MCF 10A (cell line): Measurements from ENCODE around the gene PPP1R37. TPM values are rescaled to one million over a fixed set of nuclear protein-coding genes. Genes with fewer than 3 reads are reported as not detected.

ENCODE experiments used
- BruUV-seq: library from RNA; stranded (reverse); fragments of 400-500 nt; replicated peaks from 2 replicates; lab custom pipeline; 2021; lab: Mats Ljungman, UMichigan
- CTCF ChIA-PET: fragments of 300-600 bp; sonication (Branson Sonifier 250); formaldehyde crosslinking; extraction: SDS; loops from one replicate; lab custom pipeline; 2021; ENCODE audit warnings: antibody characterized with exemption, inconsistent platforms; lab: Yijun Ruan, JAX
- POLR2A ChIA-PET: fragments of 300-600, 350-650 bp; sonication (Branson Sonifier 250); formaldehyde crosslinking; extraction: SDS; loops from one replicate; lab custom pipeline; 2020; ENCODE audit warnings: antibody characterized with exemption, inconsistent platforms; lab: Yijun Ruan, JAX
- DNase-seq: peaks from one replicate; pipeline ENCODE4 v3.0.0-alpha.2; 2018; ENCODE audit not compliant: unreplicated experiment
- H3K27ac Mint-ChIP-seq: one replicate; pipeline ENCODE4 v1.8.0; 2022; ENCODE audit warnings: mild to moderate bottlenecking, low read depth, mixed read lengths; ENCODE audit not compliant: unreplicated experiment
- H3K27me3 Mint-ChIP-seq: one replicate; pipeline ENCODE4 v1.8.0; 2022; ENCODE audit warnings: mixed read lengths; ENCODE audit not compliant: insufficient read depth, unreplicated experiment
- H3K36me3 Mint-ChIP-seq: one replicate; pipeline ENCODE4 v1.8.0; 2022; ENCODE audit warnings: mild to moderate bottlenecking, moderate library complexity, mixed read lengths; ENCODE audit not compliant: insufficient read depth, unreplicated experiment
- H3K4me1 Mint-ChIP-seq: one replicate; pipeline ENCODE4 v1.8.0; 2022; ENCODE audit warnings: mixed read lengths; ENCODE audit not compliant: insufficient read depth, unreplicated experiment
- H3K4me3 Mint-ChIP-seq: one replicate; pipeline ENCODE4 v1.8.0; 2022; ENCODE audit warnings: mild to moderate bottlenecking, moderate library complexity, mixed read lengths; ENCODE audit not compliant: unreplicated experiment
- H3K9me3 Mint-ChIP-seq: one replicate; pipeline ENCODE4 v1.8.0; 2022; ENCODE audit warnings: mixed read lengths; ENCODE audit not compliant: unreplicated experiment
- CTCF ChIP-seq: fragments of 200-600 bp; IDR thresholded peaks from one replicate; pipeline ENCODE4 v1.8.0; 2022; ENCODE audit warnings: antibody characterized with exemption, mild to moderate bottlenecking; ENCODE audit not compliant: unreplicated experiment
- intact Hi-C: fragments of 100-400 bp; cut with micrococcal nuclease; formaldehyde crosslinking; loops from 2 replicates; pipeline ENCODE4 v1.14.1; 2022
- total RNA-seq: library from RNA; stranded (reverse); gene quantifications from 2 replicates; pipeline ENCODE4 v1.2.3, GENCODE V29; 2022

PPP1R37 gene
- total RNA-seq, 1 experiment from 2014 or later, result 22.0 TPM

- H3K4me3 Mint-ChIP-seq, result peak within 1 kb of the TSS; percentile 78
- no peaks in the 10 kb centered on the region for H3K27me3 Mint-ChIP-seq
- H3K36me3 Mint-ChIP-seq, result peaks cover 18% of the 10 kb centered on the region
- POLR2A ChIA-PET, result interaction anchor here (0.6 to 7.5 kb wide), 12 partner anchors 11 to 1613 kb away, joined by 3 to 102 read pairs (median 3); partner anchors contain the start of genes BLOC1S3, CLASRP, PPP1R37 and TRAPPC6A
- peak; percentile 84 for DNase-seq
- CTCF ChIA-PET, result interaction anchor here (0.5 to 2.4 kb wide), 6 partner anchors 17 to 409 kb away, joined by 3 to 6 read pairs (median 3); partner anchors contain the start of gene BLOC1S3
- peak within 1 kb of the TSS; percentile 10 for H3K27ac Mint-ChIP-seq
- TSS peak; percentile 29 for BruUV-seq
- no peaks in the 10 kb centered on the region for H3K9me3 Mint-ChIP-seq
- TF ChIP-seq CTCF, result no peak
- intact Hi-C loops, result no loop called here
- peaks cover 11% of the 10 kb centered on the region for H3K4me1 Mint-ChIP-seq
These were observed 16.7 kb upstream of the PPP1R37 start, which contains the start of gene ZNF296 for GRCh38 chr19:45076029-45076850. Gene ZNF296, minus strand, starts transcription at chr19:45076478. Its CDS starts 105 bp downstream, at chr19:45076373.

DNA sequence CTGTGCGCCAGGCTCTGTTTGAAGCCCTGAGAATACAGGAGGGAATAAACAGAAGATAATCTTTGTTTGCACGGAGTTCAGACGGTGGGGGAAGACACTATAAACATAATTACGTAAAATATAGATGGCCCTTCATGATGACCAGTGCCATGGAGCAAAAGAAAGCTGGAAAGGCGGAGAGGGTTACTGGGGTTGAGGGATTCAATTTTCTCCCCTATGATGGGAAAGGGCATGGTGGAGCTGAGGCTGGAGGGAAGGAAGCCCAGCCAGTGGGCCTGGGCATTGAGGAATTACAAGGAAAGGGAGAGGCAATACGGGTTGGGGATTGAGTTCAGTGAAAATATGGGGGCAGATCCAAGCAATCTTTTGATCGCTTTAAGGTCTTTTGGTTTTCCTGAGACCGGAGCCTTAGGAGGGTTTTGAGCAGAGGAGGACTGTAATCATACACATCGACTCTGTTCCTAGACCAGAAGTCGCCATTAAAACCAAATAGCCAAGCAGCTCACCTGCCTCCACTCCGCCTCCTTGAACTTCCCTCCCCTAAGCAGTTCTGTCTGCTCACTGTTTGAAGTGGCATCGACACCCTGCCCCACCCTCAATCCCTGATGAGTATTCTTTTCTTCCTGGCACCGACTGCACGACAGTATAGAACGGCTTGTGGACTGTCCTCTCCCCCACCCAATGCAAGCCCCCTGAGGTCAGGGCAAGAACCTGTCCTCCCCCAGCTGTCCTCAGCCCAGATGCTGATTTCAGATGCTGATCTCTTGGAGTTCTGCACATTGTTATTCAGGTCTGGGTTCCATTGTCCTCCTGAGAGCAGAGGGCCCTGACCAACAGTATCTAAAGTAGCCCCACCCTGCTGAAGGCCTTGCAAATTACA lies 15.9 kb upstream of the PPP1R37 start:
- intact Hi-C loops, result no loop called here
- no peak for DNase-seq
- ChIA-PET POLR2A (interaction anchor here (0.5 to 7.5 kb wide), 9 partner anchors 11 to 1297 kb away, joined by 3 to 102 read pairs (median 3); partner anchors contain the start of genes BLOC1S3, CLASRP, PPP1R37 and TRAPPC6A), CTCF (interaction anchor here (0.6 to 1.1 kb wide), 4 partner anchors 15 to 409 kb away, joined by 3 read pairs; partner anchors contain the start of gene BLOC1S3)
- Mint-ChIP-seq H3K27ac (peak overlapping the region; percentile 10), H3K27me3 (no peaks in the 10 kb centered on the region), H3K36me3 (peaks cover 18% of the 10 kb centered on the region), H3K9me3 (no peaks in the 10 kb centered on the region), H3K4me3 (peak overlapping the region; percentile 78), H3K4me1 (peaks cover 19% of the 10 kb centered on the region)
- TF ChIP-seq CTCF, result no peak
- BruUV-seq, result no TSS peak

DNA sequence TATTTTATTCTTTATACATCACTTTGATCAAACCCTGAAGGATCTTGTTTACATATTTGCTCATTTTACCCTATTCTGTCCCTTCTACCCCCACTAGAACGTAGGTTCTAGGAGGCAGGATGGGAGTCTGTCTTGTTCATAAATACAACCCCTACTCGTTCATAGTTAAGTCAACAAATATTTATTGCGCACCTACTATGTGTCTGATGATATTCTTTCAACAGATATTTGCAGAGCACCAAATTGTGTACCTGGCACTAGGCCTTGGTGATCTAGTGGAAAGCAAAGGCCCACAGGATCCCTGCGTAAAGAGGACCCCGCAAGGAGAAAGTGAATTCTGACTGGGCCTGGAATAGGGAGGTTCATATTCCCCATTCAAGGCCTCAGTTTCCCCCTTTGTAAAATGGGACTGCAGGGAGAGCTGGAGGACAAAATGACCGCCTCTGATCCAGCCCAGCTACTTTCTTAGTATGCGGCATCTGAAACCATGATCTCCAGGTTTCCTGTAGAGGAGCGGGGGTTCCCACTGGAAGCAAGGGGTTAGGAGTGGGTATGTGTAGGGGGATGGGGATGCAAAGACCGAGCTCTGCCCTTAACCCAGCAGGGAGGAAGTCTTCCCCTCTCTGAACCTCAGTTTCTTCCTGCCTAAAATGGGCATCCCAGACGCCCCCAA lies 14.5 kb upstream of the PPP1R37 start:
- H3K27ac Mint-ChIP-seq, result peak overlapping the region; percentile 94
- no peak for TF ChIP-seq CTCF
- CTCF ChIA-PET, result interaction anchor here (1.0 kb wide), 1 partner anchor 39 kb away, joined by 3 read pairs; no protein-coding TSS in a partner anchor
- BruUV-seq, result TSS peak; percentile 21
- no peaks in the 10 kb centered on the region for H3K27me3 Mint-ChIP-seq
- peaks cover 16% of the 10 kb centered on the region for H3K36me3 Mint-ChIP-seq
- peak overlapping the region; percentile 99 for H3K4me3 Mint-ChIP-seq
- H3K4me1 Mint-ChIP-seq, result peaks cover 22% of the 10 kb centered on the region
- no peak for DNase-seq
- POLR2A ChIA-PET, result interaction anchor here (0.7 to 7.5 kb wide), 10 partner anchors 12 to 346 kb away, joined by 3 to 102 read pairs (median 4); partner anchors contain the start of genes BLOC1S3, CLASRP, ERCC1 and PPP1R37
- no peaks in the 10 kb centered on the region for H3K9me3 Mint-ChIP-seq
- intact Hi-C loops, result no loop called here
